Body of pancreas (tissue), 4 donors: ENCODE measurements around the gene KCNN3. TPM values are rescaled to one million over a fixed set of nuclear protein-coding genes. Genes with fewer than 3 reads are reported as not detected.
"Not testable (repeated sequence)": the region's sequence is repeated elsewhere in the genome, so short reads cannot be mapped to it uniquely, and the experiment has no call there.

Experiments used
- ATAC-seq: fragments of 150-250 bp; one replicate; pipeline ENCODE4 v1.9.1; 2016
- DNase-seq, 4 donors: peaks; one replicate each; pipeline ENCODE4 v3.0.0-alpha.2; 2019
- H3K27ac ChIP-seq, 4 donors: fragments of 200-600 bp; sonication (generic); 1 replicate in 3 of 4; 2 replicates in 1 of 4; pipeline versions ENCODE4 v1.5.1 to v1.6.1; 2016 to 2019; ENCODE audit warnings: mild to moderate bottlenecking in 1 of 4, mixed read lengths in 1 of 4, moderate library complexity in 1 of 4
- H3K27me3 ChIP-seq, 2 donors: fragments of 200-600 bp; sonication (generic); one replicate each; pipeline ENCODE4 v1.6.0; 2016; ENCODE audit warnings: mild to moderate bottlenecking in 1 of 2
- H3K36me3 ChIP-seq, 2 donors: fragments of 200-600 bp; sonication (generic); replicated peaks in 1 of 2; 2 replicates each; pipeline ENCODE4 v1.5.1; 2016; ENCODE audit warnings: low read depth in 2 of 2; ENCODE audit not compliant: insufficient read depth in 1 of 2
- H3K4me1 ChIP-seq: fragments of 200-600 bp; sonication (generic); one replicate; pipeline ENCODE4 v1.6.0; 2016
- H3K4me3 ChIP-seq, 2 donors: fragments of 200-600 bp; sonication (generic); 1 replicate in 1 of 2; 2 replicates in 1 of 2; pipeline ENCODE4 v1.5.1; 2016 to 2019
- H3K9me3 ChIP-seq, 3 donors: fragments of 200-600 bp; sonication (generic); 1 replicate in 2 of 3; 2 replicates in 1 of 3; pipeline ENCODE4 v1.5.1; 2016
- POLR2A ChIP-seq, 3 donors: fragments of 450-650 bp; IDR thresholded peaks; one replicate each; pipeline ENCODE4 v1.6.1; 2016; ENCODE audit warnings: antibody characterized with exemption in 3 of 3, mild to moderate bottlenecking in 2 of 3
- WGBS, 2 donors: methylation state at CpG; one replicate each; pipeline ENCODE4 v1.1.5; 2017; 5-methylcytosine and 5-hydroxymethylcytosine counted together
- intact Hi-C: fragments of 100-400 bp; cut with DNase I; formaldehyde crosslinking; loops from one replicate; pipeline ENCODE4 v1.15.1; 2023
- total RNA-seq, 2 donors: library from RNA; depleted of rRNA; stranded (reverse); fragments of >200 nt; gene quantifications; one replicate each; pipeline ENCODE4 v1.1.0, GENCODE V29; 2016
- TF ChIP-seq, protein P1 (sequence below), 7 experiments: fragments of 450-650 bp in 4 of 7; fragments of 200-600 bp in 3 of 7; sonication (generic) in 3 of 7; IDR thresholded peaks; one replicate each; pipeline ENCODE4 v1.5.1; 2016 to 2019; ENCODE audit warnings: antibody characterized with exemption in 7 of 7

Gene KCNN3
- total RNA-seq, 2 donors from 2014 or later = 0.33 to 1.6 TPM

DNA sequence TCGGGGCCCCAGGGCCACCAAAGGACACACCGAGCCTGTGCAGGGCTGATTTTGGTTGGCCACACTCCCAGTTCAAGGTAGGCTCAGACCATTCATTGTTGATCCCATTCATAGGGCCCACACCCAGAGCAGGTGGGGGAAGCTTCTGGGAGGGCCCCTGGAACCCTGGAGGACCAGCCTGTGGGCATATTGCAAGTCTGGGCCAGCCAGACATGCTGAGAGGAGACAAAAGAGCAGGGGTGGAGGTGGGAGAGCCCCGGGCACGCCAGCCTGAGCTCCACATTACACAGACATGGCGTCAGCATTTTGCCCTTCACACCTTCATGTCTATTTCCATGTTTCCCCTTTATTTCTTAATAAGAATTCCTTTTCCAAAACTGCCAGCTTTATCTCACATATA, 40.8 kb upstream of the KCNN3 start:
- no peaks in the 10 kb centered on the region for H3K4me1 ChIP-seq
- H3K27me3 ChIP-seq = no peaks in the 10 kb centered on the region
- no peak overlapping the region for H3K4me3 ChIP-seq
- TF ChIP-seq, protein P1, sequence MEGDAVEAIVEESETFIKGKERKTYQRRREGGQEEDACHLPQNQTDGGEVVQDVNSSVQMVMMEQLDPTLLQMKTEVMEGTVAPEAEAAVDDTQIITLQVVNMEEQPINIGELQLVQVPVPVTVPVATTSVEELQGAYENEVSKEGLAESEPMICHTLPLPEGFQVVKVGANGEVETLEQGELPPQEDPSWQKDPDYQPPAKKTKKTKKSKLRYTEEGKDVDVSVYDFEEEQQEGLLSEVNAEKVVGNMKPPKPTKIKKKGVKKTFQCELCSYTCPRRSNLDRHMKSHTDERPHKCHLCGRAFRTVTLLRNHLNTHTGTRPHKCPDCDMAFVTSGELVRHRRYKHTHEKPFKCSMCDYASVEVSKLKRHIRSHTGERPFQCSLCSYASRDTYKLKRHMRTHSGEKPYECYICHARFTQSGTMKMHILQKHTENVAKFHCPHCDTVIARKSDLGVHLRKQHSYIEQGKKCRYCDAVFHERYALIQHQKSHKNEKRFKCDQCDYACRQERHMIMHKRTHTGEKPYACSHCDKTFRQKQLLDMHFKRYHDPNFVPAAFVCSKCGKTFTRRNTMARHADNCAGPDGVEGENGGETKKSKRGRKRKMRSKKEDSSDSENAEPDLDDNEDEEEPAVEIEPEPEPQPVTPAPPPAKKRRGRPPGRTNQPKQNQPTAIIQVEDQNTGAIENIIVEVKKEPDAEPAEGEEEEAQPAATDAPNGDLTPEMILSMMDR (IDR thresholded peaks at IDR 0.05) = no peak
- H3K36me3 ChIP-seq = no peaks in the 10 kb centered on the region
- DNase-seq (no peak), ATAC-seq (no peak)
- H3K27ac ChIP-seq = no peak overlapping the region
- intact Hi-C loops = no loop called here
- no peaks in the 10 kb centered on the region for H3K9me3 ChIP-seq
- WGBS, 2 donors = 86 to 87% methylated on average over 5 of the region's 5 CpGs

DNA sequence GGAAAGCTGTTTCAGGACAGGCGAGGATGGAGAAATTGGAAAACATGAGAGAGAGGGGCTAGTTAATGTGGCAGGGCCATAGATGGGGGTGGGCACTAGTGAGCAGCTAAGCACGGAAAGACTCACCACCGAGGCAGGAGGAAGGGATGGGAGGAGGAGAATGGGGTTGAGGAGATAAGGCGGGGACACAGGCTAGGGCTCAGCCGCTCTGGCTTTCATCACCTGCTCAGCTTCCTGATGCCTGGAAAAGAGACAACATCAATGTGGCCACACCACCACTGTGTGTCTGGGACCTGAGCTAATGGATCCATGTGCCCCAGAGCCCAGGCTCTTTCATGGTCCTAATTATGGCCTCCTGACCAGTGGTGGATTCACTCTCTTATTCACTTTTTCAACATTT, 38.9 kb upstream of the KCNN3 start:
- intact Hi-C loops = no loop called here
- 78 to 86% methylated on average over 5 of the region's 5 CpGs for WGBS, 2 donors
- no peaks in the 10 kb centered on the region for H3K4me1 ChIP-seq
- DNase-seq (no peak), ATAC-seq (no peak)
- H3K9me3 ChIP-seq = no peaks in the 10 kb centered on the region
- no peaks in the 10 kb centered on the region for H3K27me3 ChIP-seq
- TF ChIP-seq POLR2A (IDR thresholded peaks at IDR 0.05) = no peak
- TF ChIP-seq, protein P1 (IDR thresholded peaks at IDR 0.05) = no peak
- no peaks in the 10 kb centered on the region for H3K36me3 ChIP-seq
- no peak overlapping the region for H3K4me3 ChIP-seq
- no peak overlapping the region for H3K27ac ChIP-seq

GRCh38 chr1:154908129-154908528, 38.0 kb upstream of the KCNN3 start:
- DNase-seq, H3K27me3 ChIP-seq, H3K36me3 ChIP-seq, H3K4me3 ChIP-seq, H3K9me3 ChIP-seq, ATAC-seq, intact Hi-C loops, H3K27ac ChIP-seq, H3K4me1 ChIP-seq: not testable (repeated sequence)
- 45 to 62% methylated on average over 2 to 3 of the region's 3 CpGs for WGBS, 2 donors

DNA sequence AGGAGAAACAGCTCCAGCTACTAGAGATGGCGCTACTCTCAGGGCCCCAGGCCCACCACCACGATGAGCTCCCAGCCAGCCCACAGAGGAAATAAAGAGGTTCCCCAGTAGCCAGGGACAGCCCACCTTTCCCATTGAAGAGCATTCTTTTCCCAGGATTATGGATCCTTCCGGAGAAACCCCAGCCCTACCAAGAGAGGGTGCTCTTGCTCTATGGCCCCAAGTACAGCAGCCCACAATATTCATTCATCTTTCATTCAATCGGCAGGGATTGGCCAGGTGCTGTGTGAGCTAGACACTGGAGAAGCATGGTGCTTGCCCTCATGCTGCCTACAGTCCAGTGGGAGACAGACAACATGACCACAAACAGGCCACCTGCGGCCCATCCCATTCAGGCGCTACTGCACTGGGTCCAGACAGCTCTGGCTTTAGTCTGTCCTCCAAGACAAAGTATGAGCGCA, 36.6 kb upstream of the KCNN3 start:
- Histone ChIP-seq H3K4me1 (no peaks in the 10 kb centered on the region), H3K27ac (no peak overlapping the region), H3K9me3 (no peaks in the 10 kb centered on the region), H3K4me3 (no peak overlapping the region), H3K27me3 (no peaks in the 10 kb centered on the region), H3K36me3 (no peaks in the 10 kb centered on the region)
- WGBS, 2 donors = 68 to 70% methylated on average over 3 to 7 of the region's 7 CpGs
- ATAC-seq (peak; percentile 47), DNase-seq (peak in 3 of 4 donors; percentile 5 to 18 (median 8))
- intact Hi-C loops = no loop called here
- no peak for TF ChIP-seq POLR2A (IDR thresholded peaks at IDR 0.05)
- TF ChIP-seq, protein P1 (IDR thresholded peaks at IDR 0.05) = peak in 4 of 7 experiments; percentile 48 to 62 (median 56)

- DNase-seq = no peak
- Histone ChIP-seq H3K9me3 (no peaks in the 10 kb centered on the region), H3K27ac (no peak overlapping the region), H3K27me3 (no peaks in the 10 kb centered on the region), H3K4me3 (no peak overlapping the region), H3K36me3 (no peaks in the 10 kb centered on the region), H3K4me1 (no peaks in the 10 kb centered on the region)
- no peak for ATAC-seq
- TF ChIP-seq, protein P1 (IDR thresholded peaks at IDR 0.05) = no peak
- TF ChIP-seq POLR2A (IDR thresholded peaks at IDR 0.05) = no peak
- intact Hi-C loops = no loop called here
- 54 to 57% methylated on average over 3 of the region's 3 CpGs for WGBS, 2 donors
These were observed 33.0 kb upstream of the KCNN3 start for GRCh38 chr1:154902938-154903566.
